Liver (tissue), 9 donors: ENCODE data around the gene HPCAL4. TPM values are rescaled to one million over a fixed set of nuclear protein-coding genes. Genes with fewer than 3 reads are reported as not detected.

Experiments used
- DNase-seq: peaks from one replicate; pipeline ENCODE4 v3.0.0-alpha.2; 2017; ENCODE audit warnings: low spot score
- H3K27ac ChIP-seq, 2 donors: one replicate each; pipeline ENCODE4 v1.7.0; 2013; ENCODE audit warnings: inconsistent platforms in 2 of 2, low read length in 2 of 2, control low read depth in 1 of 2, low read depth in 1 of 2, mild to moderate bottlenecking in 1 of 2
- H3K27me3 ChIP-seq, 4 donors: one replicate each; pipeline versions ENCODE4 v1.6.1 to v1.7.0; 2013; ENCODE audit warnings: low read length in 3 of 4, inconsistent platforms in 1 of 4, mild to moderate bottlenecking in 1 of 4, moderate library complexity in 1 of 4; ENCODE audit not compliant: control insufficient read depth in 4 of 4, insufficient read depth in 4 of 4
- H3K36me3 ChIP-seq, 4 donors: one replicate each; pipeline versions ENCODE4 v1.6.1 to v1.7.0; 2013; ENCODE audit warnings: low read length in 3 of 4, mild to moderate bottlenecking in 3 of 4, low read depth in 1 of 4, moderate library complexity in 1 of 4; ENCODE audit not compliant: control insufficient read depth in 4 of 4, insufficient read depth in 3 of 4
- H3K4me1 ChIP-seq, 4 donors: one replicate each; pipeline versions ENCODE4 v1.6.1 to v1.7.0; 2013; ENCODE audit warnings: low read length in 3 of 4, mild to moderate bottlenecking in 3 of 4, moderate library complexity in 1 of 4; ENCODE audit not compliant: control insufficient read depth in 4 of 4, insufficient read depth in 4 of 4
- H3K4me3 ChIP-seq, 3 donors: one replicate each; pipeline versions ENCODE4 v1.6.1 to v1.7.0; 2013; ENCODE audit warnings: low read length in 3 of 3, control low read depth in 1 of 3, low read depth in 1 of 3, mild to moderate bottlenecking in 1 of 3
- H3K9ac ChIP-seq, 2 donors: one replicate each; pipeline ENCODE4 v1.7.0; 2013; ENCODE audit warnings: low read length in 2 of 2, mild to moderate bottlenecking in 2 of 2, moderate library complexity in 2 of 2, control low read depth in 1 of 2, low read depth in 1 of 2
- H3K9me3 ChIP-seq, 4 donors: one replicate each; pipeline versions ENCODE4 v1.6.1 to v1.7.0; 2013; ENCODE audit warnings: low read length in 3 of 4; ENCODE audit not compliant: control insufficient read depth in 4 of 4
- EGR1 ChIP-seq, 2 donors: IDR thresholded peaks; 2 replicates each; pipeline ENCODE4 v1.6.1; 2016 to 2018; ENCODE audit warnings: antibody characterized with exemption in 2 of 2, low read depth in 2 of 2
- FOXA1 ChIP-seq: IDR thresholded peaks from 2 replicates; pipeline ENCODE4 v1.6.1; 2016; ENCODE audit warnings: antibody characterized with exemption
- FOXA2 ChIP-seq: IDR thresholded peaks from 2 replicates; pipeline ENCODE4 v1.6.1; 2016; ENCODE audit warnings: antibody characterized with exemption
- HNF4A ChIP-seq, 2 donors: conservative IDR thresholded peaks; 2 replicates each; pipeline ENCODE4 v1.6.1; 2016; ENCODE audit warnings: antibody characterized with exemption in 2 of 2, mild to moderate bottlenecking in 2 of 2
- JUND ChIP-seq, 2 donors: IDR thresholded peaks; 2 replicates each; pipeline ENCODE4 v1.6.1; 2016; ENCODE audit warnings: antibody characterized with exemption in 2 of 2
- RAD21 ChIP-seq, 2 donors: IDR thresholded peaks; 2 replicates each; pipeline ENCODE4 v1.6.1; 2016; ENCODE audit warnings: antibody characterized with exemption in 2 of 2, mild to moderate bottlenecking in 2 of 2
- RXRA ChIP-seq, 2 donors: IDR thresholded peaks; 2 replicates each; pipeline ENCODE4 v1.6.1; 2017 to 2018; ENCODE audit warnings: antibody characterized with exemption in 2 of 2, mild to moderate bottlenecking in 1 of 2
- SP1 ChIP-seq: IDR thresholded peaks from 2 replicates; pipeline ENCODE4 v1.6.1; 2018; ENCODE audit warnings: antibody characterized with exemption, mild to moderate bottlenecking
- WGBS: extraction: QIAGEN DNeasy Blood & Tissue Kit; methylation state at CpG from one replicate; pipeline ENCODE4 v1.1.7; 2013; 5-methylcytosine and 5-hydroxymethylcytosine counted together
- polyA plus RNA-seq, 2 donors: library from polyadenylated mRNA; stranded (reverse) in 1 of 2; unstranded in 1 of 2; fragments of 200-250 nt in 1 of 2; fragments of >200 nt in 1 of 2; fragmentation: Nextera tagmentation in 1 of 2; extraction: Ambion mirVana in 1 of 2; gene quantifications; one replicate each; pipeline versions ENCODE4 v1.2.1 to v1.2.3, GENCODE V29; 2013 to 2015
- total RNA-seq, 2 donors: library from RNA; depleted of rRNA; stranded (reverse); fragments of >200 nt; gene quantifications; one replicate each; pipeline ENCODE4 v1.2.3, GENCODE V29; 2014
- TF ChIP-seq, protein P1 (sequence below): IDR thresholded peaks from 2 replicates; pipeline ENCODE4 v1.6.1; 2016; ENCODE audit warnings: antibody characterized with exemption, mild to moderate bottlenecking
- TF ChIP-seq, protein P2 (sequence below): IDR thresholded peaks from 2 replicates; pipeline ENCODE4 v1.6.1; 2016; ENCODE audit warnings: antibody characterized with exemption
- donor health status: healthy.
- donor health status: healthy.
- donor health status: healthy.
- donor health status: healthy.
- donor health status: healthy.

Gene HPCAL4
- total and polyA plus RNA-seq, 4 donors = not detected

DNA sequence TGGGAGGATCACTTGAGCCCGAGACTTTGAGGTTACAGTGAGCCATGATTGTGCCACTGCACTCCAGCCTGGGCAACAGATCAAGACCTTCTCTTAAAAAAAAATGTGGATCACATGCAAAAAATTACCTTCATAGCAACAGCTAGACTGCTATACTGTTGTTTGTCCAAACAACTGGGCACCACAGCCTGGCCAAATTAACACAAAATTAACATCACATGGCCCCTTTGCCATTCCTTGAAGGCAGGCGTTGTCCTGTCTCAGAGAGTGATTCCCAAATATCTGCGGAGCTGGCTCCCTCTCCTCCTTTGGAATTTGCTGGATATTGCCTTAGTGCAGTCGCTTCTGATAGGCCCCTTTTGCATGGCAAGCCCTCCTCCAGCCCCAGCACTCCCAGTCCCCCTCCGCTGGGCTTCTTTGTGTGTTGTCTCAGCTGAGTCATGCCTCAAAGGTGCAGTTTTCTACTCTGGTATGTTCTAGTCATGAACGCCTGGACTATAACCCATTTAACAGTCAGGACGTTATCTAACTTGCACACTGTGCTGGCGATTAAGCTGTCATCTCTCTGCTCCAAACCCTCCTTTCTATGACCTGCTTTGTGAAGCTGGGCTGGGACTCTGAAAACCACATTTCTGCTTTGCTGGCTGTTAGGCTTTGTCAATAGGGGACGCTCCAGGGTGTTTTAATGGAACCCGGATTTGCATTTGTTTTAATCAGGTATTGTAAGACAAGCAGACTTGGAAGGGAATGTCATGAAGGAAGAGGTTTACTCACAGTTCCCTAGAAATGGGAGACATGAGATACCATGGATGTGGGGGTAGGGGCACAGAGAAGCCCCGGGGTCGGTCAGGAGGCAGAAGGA, 20.1 kb upstream of the HPCAL4 start:
- no peaks in the 10 kb centered on the region for H3K4me1 ChIP-seq
- peaks cover 0 to 5% (median 0%) of the 10 kb centered on the region in 4 donors for H3K27me3 ChIP-seq
- TF ChIP-seq FOXA2 (no peak), FOXA1 (no peak), SP1 (no peak)
- H3K4me3 ChIP-seq = no peak overlapping the region
- no peak overlapping the region for H3K27ac ChIP-seq
- H3K9me3 ChIP-seq = no peaks in the 10 kb centered on the region
- H3K9ac ChIP-seq = no peak overlapping the region
- WGBS = 80% methylated on average over 12 of the region's 12 CpGs
- no peak for DNase-seq
- H3K36me3 ChIP-seq = no peaks in the 10 kb centered on the region

DNA sequence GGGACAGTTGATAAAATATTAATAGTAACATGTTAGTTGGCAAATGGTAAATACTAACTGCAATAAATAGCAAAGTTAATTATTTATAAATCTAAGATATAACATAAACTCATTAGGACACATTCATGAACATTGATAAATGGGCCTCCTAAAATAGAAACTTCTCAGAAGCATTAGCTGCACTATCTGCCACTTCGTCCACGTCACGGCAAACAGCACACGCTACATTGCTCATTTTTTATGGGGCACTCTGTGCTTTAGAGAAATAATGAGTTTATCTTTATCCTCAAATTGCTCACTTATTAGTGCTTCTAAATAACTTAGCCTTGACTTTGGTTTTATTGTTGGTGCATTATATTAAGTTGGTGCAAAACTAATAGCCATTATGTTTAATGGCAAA, 16.3 kb upstream of the HPCAL4 start:
- Histone ChIP-seq H3K27me3 (no peaks in the 10 kb centered on the region), H3K27ac (no peak overlapping the region), H3K4me1 (no peaks in the 10 kb centered on the region), H3K9me3 (no peaks in the 10 kb centered on the region), H3K9ac (no peak overlapping the region), H3K4me3 (no peak overlapping the region), H3K36me3 (no peaks in the 10 kb centered on the region)
- no peak for DNase-seq
- TF ChIP-seq, protein P1, sequence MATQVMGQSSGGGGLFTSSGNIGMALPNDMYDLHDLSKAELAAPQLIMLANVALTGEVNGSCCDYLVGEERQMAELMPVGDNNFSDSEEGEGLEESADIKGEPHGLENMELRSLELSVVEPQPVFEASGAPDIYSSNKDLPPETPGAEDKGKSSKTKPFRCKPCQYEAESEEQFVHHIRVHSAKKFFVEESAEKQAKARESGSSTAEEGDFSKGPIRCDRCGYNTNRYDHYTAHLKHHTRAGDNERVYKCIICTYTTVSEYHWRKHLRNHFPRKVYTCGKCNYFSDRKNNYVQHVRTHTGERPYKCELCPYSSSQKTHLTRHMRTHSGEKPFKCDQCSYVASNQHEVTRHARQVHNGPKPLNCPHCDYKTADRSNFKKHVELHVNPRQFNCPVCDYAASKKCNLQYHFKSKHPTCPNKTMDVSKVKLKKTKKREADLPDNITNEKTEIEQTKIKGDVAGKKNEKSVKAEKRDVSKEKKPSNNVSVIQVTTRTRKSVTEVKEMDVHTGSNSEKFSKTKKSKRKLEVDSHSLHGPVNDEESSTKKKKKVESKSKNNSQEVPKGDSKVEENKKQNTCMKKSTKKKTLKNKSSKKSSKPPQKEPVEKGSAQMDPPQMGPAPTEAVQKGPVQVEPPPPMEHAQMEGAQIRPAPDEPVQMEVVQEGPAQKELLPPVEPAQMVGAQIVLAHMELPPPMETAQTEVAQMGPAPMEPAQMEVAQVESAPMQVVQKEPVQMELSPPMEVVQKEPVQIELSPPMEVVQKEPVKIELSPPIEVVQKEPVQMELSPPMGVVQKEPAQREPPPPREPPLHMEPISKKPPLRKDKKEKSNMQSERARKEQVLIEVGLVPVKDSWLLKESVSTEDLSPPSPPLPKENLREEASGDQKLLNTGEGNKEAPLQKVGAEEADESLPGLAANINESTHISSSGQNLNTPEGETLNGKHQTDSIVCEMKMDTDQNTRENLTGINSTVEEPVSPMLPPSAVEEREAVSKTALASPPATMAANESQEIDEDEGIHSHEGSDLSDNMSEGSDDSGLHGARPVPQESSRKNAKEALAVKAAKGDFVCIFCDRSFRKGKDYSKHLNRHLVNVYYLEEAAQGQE = no peak
- TF ChIP-seq FOXA1 (no peak), RXRA (IDR thresholded peaks at IDR 0.05) (no peak), HNF4A (conservative IDR thresholded peaks at IDR 0.05) (no peak), RAD21 (IDR thresholded peaks at IDR 0.05) (no peak)
- 95% methylated on average over 4 of the region's 4 CpGs for WGBS

DNA sequence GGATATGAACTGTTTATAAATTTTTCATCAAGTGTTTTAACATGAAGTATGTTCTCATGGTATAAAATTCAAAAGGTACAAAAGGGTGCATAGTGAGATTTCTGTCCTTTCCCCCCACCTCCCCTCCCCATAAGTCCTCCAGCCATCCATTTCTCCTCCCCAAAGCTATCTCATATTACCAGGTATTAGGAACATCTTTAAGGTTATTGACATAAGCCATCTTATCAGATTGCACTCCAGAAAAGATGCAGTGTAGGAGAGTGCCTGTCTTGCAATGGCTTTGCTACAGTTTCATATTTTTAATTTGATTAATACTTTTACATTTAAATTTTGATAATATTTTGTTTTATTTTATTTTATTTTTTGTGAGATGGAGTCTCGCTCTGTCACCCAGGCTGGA, 13.5 kb upstream of the HPCAL4 start:
- H3K9ac ChIP-seq = no peak overlapping the region
- H3K36me3 ChIP-seq = no peaks in the 10 kb centered on the region
- no peaks in the 10 kb centered on the region for H3K9me3 ChIP-seq
- no peaks in the 10 kb centered on the region for H3K27me3 ChIP-seq
- H3K4me3 ChIP-seq = no peak overlapping the region
- no peak overlapping the region for H3K27ac ChIP-seq
- TF ChIP-seq, protein P2, sequence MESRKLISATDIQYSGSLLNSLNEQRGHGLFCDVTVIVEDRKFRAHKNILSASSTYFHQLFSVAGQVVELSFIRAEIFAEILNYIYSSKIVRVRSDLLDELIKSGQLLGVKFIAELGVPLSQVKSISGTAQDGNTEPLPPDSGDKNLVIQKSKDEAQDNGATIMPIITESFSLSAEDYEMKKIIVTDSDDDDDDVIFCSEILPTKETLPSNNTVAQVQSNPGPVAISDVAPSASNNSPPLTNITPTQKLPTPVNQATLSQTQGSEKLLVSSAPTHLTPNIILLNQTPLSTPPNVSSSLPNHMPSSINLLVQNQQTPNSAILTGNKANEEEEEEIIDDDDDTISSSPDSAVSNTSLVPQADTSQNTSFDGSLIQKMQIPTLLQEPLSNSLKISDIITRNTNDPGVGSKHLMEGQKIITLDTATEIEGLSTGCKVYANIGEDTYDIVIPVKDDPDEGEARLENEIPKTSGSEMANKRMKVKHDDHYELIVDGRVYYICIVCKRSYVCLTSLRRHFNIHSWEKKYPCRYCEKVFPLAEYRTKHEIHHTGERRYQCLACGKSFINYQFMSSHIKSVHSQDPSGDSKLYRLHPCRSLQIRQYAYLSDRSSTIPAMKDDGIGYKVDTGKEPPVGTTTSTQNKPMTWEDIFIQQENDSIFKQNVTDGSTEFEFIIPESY = no peak
- TF ChIP-seq JUND (IDR thresholded peaks at IDR 0.05) = no peak
- TF ChIP-seq EGR1 (IDR thresholded peaks at IDR 0.05; ENCODE audit: low read depth in 2 of 2) = no peak
- TF ChIP-seq, protein P1 = no peak
- peaks cover 0 to 5% (median 0%) of the 10 kb centered on the region in 4 donors for H3K4me1 ChIP-seq
- no peak for DNase-seq
- 100% methylated on average over 1 of the region's 1 CpG for WGBS
